NCI-H69 (cell line): Measurements from ENCODE around the gene SYTL2.
A peak's percentile ranks its signal among the peaks of the same experiment; 100 is the strongest.

ENCODE experiments used
- DNase-seq: peaks from one replicate; lab custom pipeline; 2025; lab: John Stamatoyannopoulos, UW

The SYTL2 gene

GRCh38 chr11:85762226-85762625 is 48.7 kb downstream of the SYTL2 start:
- DNase-seq: no peak

GRCh38 chr11:85759915-85760314 is 51.0 kb downstream of the SYTL2 start:
- no peak for DNase-seq

GRCh38 chr11:85758480-85759039 is 52.4 kb downstream of the SYTL2 start:
- no peak for DNase-seq

- DNase-seq: no peak
Measured at GRCh38 chr11:85758026-85758425, 52.9 kb downstream of the SYTL2 start.

GRCh38 chr11:85756401-85757200 is 54.3 kb downstream of the SYTL2 start:
- DNase-seq: peak; percentile 40

GRCh38 chr11:85755701-85756100 is 55.2 kb downstream of the SYTL2 start:
- no peak for DNase-seq

GRCh38 chr11:85755285-85755684 is 55.7 kb downstream of the SYTL2 start:
- DNase-seq: no peak

GRCh38 chr11:85752890-85753581 is 57.9 kb downstream of the SYTL2 start:
- DNase-seq: no peak

- DNase-seq: no peak
Measured at GRCh38 chr11:85752201-85752889, 58.6 kb downstream of the SYTL2 start.

- DNase-seq: no peak
Measured at GRCh38 chr11:85751724-85752123, 59.2 kb downstream of the SYTL2 start.

GRCh38 chr11:85750646-85751045 is 60.3 kb downstream of the SYTL2 start:
- no peak for DNase-seq

GRCh38 chr11:85749884-85750283 is 61.1 kb downstream of the SYTL2 start:
- DNase-seq: no peak

- no peak for DNase-seq
Measured at GRCh38 chr11:85749287-85749834, 61.6 kb downstream of the SYTL2 start.

GRCh38 chr11:85748455-85748891 is 62.5 kb downstream of the SYTL2 start:
- DNase-seq: no peak

GRCh38 chr11:85746670-85747069 is 64.3 kb downstream of the SYTL2 start:
- no peak for DNase-seq

GRCh38 chr11:85745626-85746025 is 65.3 kb downstream of the SYTL2 start:
- no peak for DNase-seq

- DNase-seq: no peak
Measured at GRCh38 chr11:85742873-85743275, 68.1 kb downstream of the SYTL2 start.

- DNase-seq: no peak
Measured at GRCh38 chr11:85742348-85742747, 68.6 kb downstream of the SYTL2 start.

GRCh38 chr11:85740481-85741400 is 70.2 kb downstream of the SYTL2 start:
- DNase-seq: no peak

GRCh38 chr11:85737738-85738137 is 73.2 kb downstream of the SYTL2 start:
- no peak for DNase-seq

- no peak for DNase-seq
Measured at GRCh38 chr11:85735876-85736460, 75.0 kb downstream of the SYTL2 start.
